Panc1 (cell line): Measurements from ENCODE around the gene ZC3H7B. TPM values are rescaled to one million over a fixed set of nuclear protein-coding genes. Genes with fewer than 3 reads are reported as not detected.

Experiments used
- ATAC-seq: fragments of 200-7000 bp; cut with Tn5 transposase; 2 replicates; pipeline ENCODE4 v1.9.1; 2020; ENCODE audit warnings: mild to moderate bottlenecking, moderate library complexity
- BruUV-seq: library from RNA; stranded (reverse); fragments of 400-500 nt; replicated peaks from 2 replicates; lab custom pipeline; 2021; lab: Mats Ljungman, UMichigan
- CTCF ChIA-PET: fragments of 300-600 bp; sonication (Branson Sonifier 250); formaldehyde crosslinking; loops from one replicate; lab custom pipeline; 2022; ENCODE audit warnings: antibody characterized with exemption; lab: Charles Lee
- POLR2A ChIA-PET: fragments of 300-600 bp; sonication (Branson Sonifier 250); formaldehyde crosslinking; loops from one replicate; lab custom pipeline; 2022; ENCODE audit warnings: antibody characterized with exemption; lab: Charles Lee
- DNase-seq: peaks from one replicate; pipeline ENCODE4 v3.0.0-alpha.2; 2010; ENCODE audit warnings: low read depth, low spot score
- H3K27ac ChIP-seq: 2 replicates; pipeline ENCODE4 v1.5.1; 2011; ENCODE audit warnings: mild to moderate bottlenecking, low read length, inconsistent platforms
- H3K27me3 ChIP-seq: fragments of 200-500 bp; sonication (Bioruptor generic); 2 replicates; pipeline ENCODE4 v1.6.0; 2014; ENCODE audit warnings: low read length, inconsistent platforms; ENCODE audit not compliant: control insufficient read depth, insufficient read depth
- H3K36me3 ChIP-seq: fragments of 200-500 bp; sonication (Bioruptor generic); 2 replicates; pipeline ENCODE4 v1.5.1; 2014; ENCODE audit warnings: inconsistent platforms, mild to moderate bottlenecking, low read length, moderate library complexity; ENCODE audit not compliant: control insufficient read depth, insufficient read depth
- H3K4me1 ChIP-seq: 2 replicates; pipeline ENCODE4 v1.5.1; 2011; ENCODE audit warnings: inconsistent platforms, mild to moderate bottlenecking, low read length, moderate library complexity; ENCODE audit not compliant: control insufficient read depth, insufficient read depth
- H3K4me3 ChIP-seq, 2 experiments: 2 replicates each; pipeline ENCODE4 v1.5.1; 2011 to 2012; ENCODE audit warnings: low read depth in 2 of 2, low read length in 2 of 2, mild to moderate bottlenecking in 2 of 2, inconsistent platforms in 1 of 2, moderate library complexity in 1 of 2
- H3K9me3 ChIP-seq: fragments of 200-500 bp; sonication (Bioruptor generic); 2 replicates; pipeline ENCODE4 v1.5.1; 2014; ENCODE audit warnings: low read depth, mild to moderate bottlenecking, inconsistent platforms, low read length, moderate library complexity; ENCODE audit not compliant: control insufficient read depth, insufficient read depth
- CTCF ChIP-seq: fragments of 450-650 bp; IDR thresholded peaks from 2 replicates; pipeline ENCODE4 v1.5.1; 2017; ENCODE audit warnings: mild to moderate bottlenecking
- POLR2AphosphoS5 ChIP-seq: IDR thresholded peaks from 2 replicates; pipeline ENCODE4 v1.6.1; 2012; ENCODE audit warnings: mild to moderate bottlenecking, low read depth, low read length, moderate library complexity
- REST ChIP-seq, 2 experiments: IDR thresholded peaks; 2 replicates each; pipeline ENCODE4 v1.6.1; 2011 to 2012; ENCODE audit warnings: low read depth in 2 of 2, control low read depth in 1 of 2, low read length in 1 of 2, mild to moderate bottlenecking in 1 of 2, moderate library complexity in 1 of 2; ENCODE audit not compliant: insufficient read depth in 1 of 2
- SIN3A ChIP-seq: IDR thresholded peaks from 2 replicates; pipeline ENCODE4 v1.6.1; 2012; ENCODE audit warnings: low read depth, mild to moderate bottlenecking, low read length, moderate library complexity, borderline replicate concordance; ENCODE audit not compliant: insufficient read depth
- TCF7L2 ChIP-seq: IDR thresholded peaks from 2 replicates; pipeline ENCODE4 v1.6.1; 2011; ENCODE audit warnings: mild to moderate bottlenecking, low read depth, low read length, inconsistent platforms
- in situ Hi-C: cut with HindIII; loops from 2 replicates; pipeline ENCODE4 v1.10.0; 2016; ENCODE audit warnings: low sequenced_read_pairs, low pct_unique_long_range_greater_than_20kb
- intact Hi-C: fragments of 100-400 bp; cut with micrococcal nuclease; formaldehyde crosslinking; loops from one replicate; pipeline ENCODE4 v1.10.0; 2022; ENCODE audit not compliant: unreplicated experiment
- total RNA-seq: library from RNA; stranded (reverse); gene quantifications from one replicate; pipeline ENCODE4 v1.2.1, GENCODE V29; 2021; ENCODE audit not compliant: unreplicated experiment

The ZC3H7B gene
- total RNA-seq, 1 experiment from 2014 or later, result 62.0 TPM

- Histone ChIP-seq H3K4me3 (no peak overlapping the region), H3K9me3 (no peaks in the 10 kb centered on the region), H3K4me1 (peaks cover 14% of the 10 kb centered on the region), H3K27ac (no peak overlapping the region), H3K36me3 (no peaks in the 10 kb centered on the region), H3K27me3 (no peaks in the 10 kb centered on the region)
- no TSS peak for BruUV-seq
- TF ChIP-seq POLR2AphosphoS5 (no peak), SIN3A (no peak), REST (IDR thresholded peaks at IDR 0.05; ENCODE audit: insufficient read depth in 1 of 2, low read depth in 2 of 2, low read length in 1 of 2) (no peak), CTCF (no peak), TCF7L2 (no peak)
- ChIA-PET POLR2A (no interaction called here), CTCF (no interaction called here)
- intact Hi-C loops (no loop called here), in situ Hi-C loops (no loop called here)
- DNase-seq (no peak), ATAC-seq (no peak)
Measured at GRCh38 chr22:41365425-41365824, 64.1 kb downstream of the ZC3H7B start.

- TF ChIP-seq CTCF, result no peak
- Histone ChIP-seq H3K4me3 (no peak overlapping the region), H3K27ac (no peak overlapping the region), H3K9me3 (no peaks in the 10 kb centered on the region), H3K27me3 (no peaks in the 10 kb centered on the region), H3K4me1 (peaks cover 14% of the 10 kb centered on the region), H3K36me3 (no peaks in the 10 kb centered on the region)
- in situ Hi-C loops (no loop called here), intact Hi-C loops (no loop called here)
- DNase-seq (no peak), ATAC-seq (0 out of 2 replicates have a peak, but pooled peaks have one; percentile 2)
- ChIA-PET CTCF (no interaction called here), POLR2A (no interaction called here)
- BruUV-seq, result no TSS peak
Measured at GRCh38 chr22:41366323-41367029, 65.2 kb downstream of the ZC3H7B start.
